ENCODE data around the gene ANKRD44. TPM values are rescaled to one million over a fixed set of nuclear protein-coding genes. Genes with fewer than 3 reads are reported as not detected.

ANKRD44 gene
- total RNA-seq, 6 experiments from 2014 or later, result 3.8 to 5.7 (median 4.7) TPM

DNA sequence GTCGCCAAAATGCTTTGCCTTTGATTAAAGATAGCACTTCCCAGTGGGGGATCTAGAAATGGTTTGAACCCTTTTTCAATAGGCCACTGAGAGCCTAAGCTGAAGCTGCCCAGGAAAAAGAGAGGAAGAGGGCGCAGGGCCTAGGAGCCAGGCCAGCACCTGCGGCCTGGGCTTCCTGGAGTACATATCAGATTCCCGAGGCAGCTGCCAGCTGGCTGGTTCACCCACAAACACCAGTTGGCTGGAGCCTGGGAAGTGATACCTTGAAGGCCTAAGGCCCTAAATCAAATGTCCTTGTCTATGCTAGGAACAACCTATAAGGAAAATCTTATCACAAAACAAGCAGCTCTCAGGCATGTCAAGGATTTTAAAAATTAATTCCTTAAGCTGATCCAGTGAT, 37.1 kb downstream of the ANKRD44 start:
- Mint-ChIP-seq H3K4me1 (ENCODE audit: low read depth) (peaks cover 14% of the 10 kb centered on the region), H3K9me3 (no peaks in the 10 kb centered on the region), H3K27me3 (ENCODE audit: insufficient read depth) (peaks cover 3% of the 10 kb centered on the region; the same call in 1 of the 2 replicates), H3K27ac (no peak overlapping the region), H3K4me3 (no peak overlapping the region), H3K36me3 (ENCODE audit: low read depth) (no peaks in the 10 kb centered on the region)
- DNase-seq, result no peak
- TF ChIP-seq, protein P1, sequence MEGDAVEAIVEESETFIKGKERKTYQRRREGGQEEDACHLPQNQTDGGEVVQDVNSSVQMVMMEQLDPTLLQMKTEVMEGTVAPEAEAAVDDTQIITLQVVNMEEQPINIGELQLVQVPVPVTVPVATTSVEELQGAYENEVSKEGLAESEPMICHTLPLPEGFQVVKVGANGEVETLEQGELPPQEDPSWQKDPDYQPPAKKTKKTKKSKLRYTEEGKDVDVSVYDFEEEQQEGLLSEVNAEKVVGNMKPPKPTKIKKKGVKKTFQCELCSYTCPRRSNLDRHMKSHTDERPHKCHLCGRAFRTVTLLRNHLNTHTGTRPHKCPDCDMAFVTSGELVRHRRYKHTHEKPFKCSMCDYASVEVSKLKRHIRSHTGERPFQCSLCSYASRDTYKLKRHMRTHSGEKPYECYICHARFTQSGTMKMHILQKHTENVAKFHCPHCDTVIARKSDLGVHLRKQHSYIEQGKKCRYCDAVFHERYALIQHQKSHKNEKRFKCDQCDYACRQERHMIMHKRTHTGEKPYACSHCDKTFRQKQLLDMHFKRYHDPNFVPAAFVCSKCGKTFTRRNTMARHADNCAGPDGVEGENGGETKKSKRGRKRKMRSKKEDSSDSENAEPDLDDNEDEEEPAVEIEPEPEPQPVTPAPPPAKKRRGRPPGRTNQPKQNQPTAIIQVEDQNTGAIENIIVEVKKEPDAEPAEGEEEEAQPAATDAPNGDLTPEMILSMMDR (IDR thresholded peaks at IDR 0.05), result no peak

DNA sequence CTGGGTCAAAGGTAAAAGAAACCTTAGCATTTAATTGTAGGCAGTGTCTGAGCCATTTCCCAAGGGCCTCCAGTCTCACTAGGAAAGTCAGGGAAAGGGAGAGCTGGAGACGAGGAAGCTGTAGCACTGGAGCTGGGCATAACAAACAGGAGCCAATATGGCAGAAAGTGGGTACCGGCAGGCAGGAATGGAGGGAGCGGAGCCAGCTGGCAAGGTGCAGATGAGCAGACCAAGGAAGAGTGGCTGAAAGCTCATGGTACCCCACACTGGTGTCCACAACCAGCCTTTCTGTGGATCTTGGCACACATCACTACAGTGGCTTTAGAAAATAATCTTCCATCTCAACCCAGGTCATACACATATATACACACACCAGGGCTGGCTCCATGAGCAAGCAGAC, 40.0 kb downstream of the ANKRD44 start:
- Mint-ChIP-seq H3K36me3 (ENCODE audit: low read depth) (no peaks in the 10 kb centered on the region), H3K9me3 (no peaks in the 10 kb centered on the region), H3K27me3 (ENCODE audit: insufficient read depth) (peaks cover 3% of the 10 kb centered on the region; the same call in 1 of the 2 replicates), H3K27ac (no peak overlapping the region), H3K4me1 (ENCODE audit: low read depth) (peaks cover 19% of the 10 kb centered on the region), H3K4me3 (no peak overlapping the region)
- TF ChIP-seq, protein P1 (IDR thresholded peaks at IDR 0.05), result no peak
- DNase-seq, result no peak

DNA sequence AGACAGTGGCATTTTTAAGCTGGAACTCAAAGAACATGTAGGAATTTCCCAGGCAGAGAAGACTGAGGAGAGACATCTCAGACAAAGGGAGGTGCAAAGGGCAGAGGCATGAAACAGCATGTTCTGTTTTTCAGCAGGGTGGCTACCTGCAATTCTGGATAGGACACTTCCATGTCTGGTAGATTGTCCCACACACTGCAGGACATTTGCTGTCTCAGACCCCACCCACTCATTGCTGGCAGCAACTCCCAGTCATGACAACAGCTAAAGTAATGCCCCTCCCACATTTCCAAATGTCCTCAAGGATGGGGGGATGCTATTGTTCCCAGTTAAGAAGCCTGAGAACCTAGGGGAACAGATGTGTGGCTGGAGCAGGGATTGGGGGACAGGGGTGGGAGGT, 40.8 kb downstream of the ANKRD44 start:
- no peak overlapping the region for H3K27ac Mint-ChIP-seq
- TF ChIP-seq, protein P1 (IDR thresholded peaks at IDR 0.05), result no peak
- peaks cover 19% of the 10 kb centered on the region for H3K4me1 Mint-ChIP-seq (ENCODE audit: low read depth)
- H3K9me3 Mint-ChIP-seq, result no peaks in the 10 kb centered on the region
- H3K4me3 Mint-ChIP-seq, result no peak overlapping the region
- DNase-seq, result no peak
- H3K36me3 Mint-ChIP-seq (ENCODE audit: low read depth), result no peaks in the 10 kb centered on the region
- H3K27me3 Mint-ChIP-seq (ENCODE audit: insufficient read depth), result peaks cover 3% of the 10 kb centered on the region; the same call in 1 of the 2 replicates

DNA sequence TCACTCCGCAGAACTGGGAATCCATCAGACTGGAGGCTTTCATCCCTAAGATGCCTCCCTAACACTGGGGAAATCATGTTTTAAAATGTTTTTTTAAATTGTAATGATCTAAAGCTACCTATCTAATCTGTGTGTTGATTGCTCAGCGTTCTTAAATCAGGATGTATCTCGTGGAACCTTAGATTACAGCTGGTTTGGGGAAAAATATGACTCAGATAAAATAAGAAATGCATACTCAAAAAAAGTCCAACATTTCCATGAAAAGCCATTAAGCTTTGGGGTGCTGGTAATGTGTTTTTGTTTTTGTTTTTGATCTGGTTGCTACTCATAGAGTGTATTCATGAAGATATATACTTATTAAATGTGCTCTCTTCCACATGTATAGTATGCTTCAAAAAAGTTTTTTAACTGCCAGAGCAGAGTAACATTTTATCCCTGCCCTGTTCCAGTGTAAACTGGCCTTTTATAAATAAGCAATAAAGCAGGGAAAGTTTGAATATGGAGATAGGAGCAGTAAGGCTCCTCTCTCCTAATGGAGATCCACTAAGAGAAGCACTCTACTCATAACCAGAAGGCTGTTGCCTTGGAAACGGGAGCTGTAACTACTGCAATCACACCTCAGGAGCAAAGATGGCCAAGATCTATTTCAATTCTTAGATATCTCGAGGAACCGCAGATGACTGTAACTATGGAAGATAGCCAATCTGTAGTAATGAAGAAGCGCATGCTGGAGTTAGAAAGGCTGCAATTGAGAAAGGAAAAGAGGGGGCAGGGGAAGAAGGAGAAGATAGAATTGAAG, 41.6 kb downstream of the ANKRD44 start:
- Mint-ChIP-seq H3K27me3 (ENCODE audit: insufficient read depth) (peaks cover 3% of the 10 kb centered on the region; the same call in 1 of the 2 replicates), H3K9me3 (no peaks in the 10 kb centered on the region), H3K36me3 (ENCODE audit: low read depth) (no peaks in the 10 kb centered on the region), H3K4me3 (no peak overlapping the region), H3K27ac (no peak overlapping the region), H3K4me1 (ENCODE audit: low read depth) (peaks cover 26% of the 10 kb centered on the region)
- peak; percentile 67 for DNase-seq
- TF ChIP-seq, protein P1 (IDR thresholded peaks at IDR 0.05), result no peak

DNA sequence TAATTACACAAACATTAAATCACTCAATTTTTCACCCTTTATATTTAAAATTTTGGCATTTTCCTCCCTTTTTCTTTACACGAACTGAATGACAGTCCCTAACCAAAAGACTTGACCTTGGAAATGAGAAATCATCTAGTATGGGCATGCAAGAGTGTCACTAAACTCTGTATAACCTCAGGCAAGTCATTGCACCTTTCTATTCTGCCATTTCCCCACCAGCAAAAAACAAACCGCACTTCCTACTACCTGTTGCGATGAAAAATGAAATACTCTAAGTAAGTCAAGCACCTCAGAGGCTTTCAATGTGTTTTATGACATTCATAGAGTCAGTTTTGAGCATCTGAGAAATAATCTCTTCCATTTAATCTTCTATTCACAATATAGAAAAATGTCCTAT, 44.1 kb downstream of the ANKRD44 start:
- Mint-ChIP-seq H3K27ac (no peak overlapping the region), H3K9me3 (no peaks in the 10 kb centered on the region), H3K4me3 (no peak overlapping the region), H3K4me1 (ENCODE audit: low read depth) (peaks cover 36% of the 10 kb centered on the region), H3K27me3 (ENCODE audit: insufficient read depth) (peaks cover 3% of the 10 kb centered on the region; the same call in 1 of the 2 replicates), H3K36me3 (ENCODE audit: low read depth) (no peaks in the 10 kb centered on the region)
- no peak for DNase-seq
- TF ChIP-seq, protein P1 (IDR thresholded peaks at IDR 0.05), result no peak

Data from HFFc6 (cell line).